HCT116 (cell line): ENCODE results near the gene SEMA4D. TPM values are rescaled to one million over a fixed set of nuclear protein-coding genes. Genes with fewer than 3 reads are reported as not detected.

Experiments used
- ATAC-seq: fragments of 200-7000 bp; cut with Tn5 transposase; 2 replicates; pipeline ENCODE4 v1.9.1; 2020; ENCODE audit warnings: mild to moderate bottlenecking, moderate library complexity
- BruUV-seq: library from RNA; stranded (reverse); fragments of 400-500 nt; replicated peaks from 2 replicates; lab custom pipeline; 2021; lab: Mats Ljungman, UMichigan
- CTCF ChIA-PET: fragments of 300-600 bp; sonication (Branson Sonifier 250); formaldehyde crosslinking; loops from one replicate; lab custom pipeline; 2021; ENCODE audit warnings: antibody characterized with exemption; lab: Charles Lee
- POLR2A ChIA-PET: fragments of 300-600, 350-600 bp; sonication (Branson Sonifier 250); formaldehyde crosslinking; loops from one replicate; lab custom pipeline; 2021; ENCODE audit warnings: antibody characterized with exemption; lab: Charles Lee
- RAD21 ChIA-PET, 2 experiments: fragments of 300-600 bp; sonication (Branson Sonifier 250); formaldehyde crosslinking; loops; one replicate each; lab custom pipeline; 2023; ENCODE audit warnings: low total read pairs in 2 of 2; ENCODE audit not compliant: uncharacterized antibody in 2 of 2, unreplicated experiment in 2 of 2, low non-redundant PET in 1 of 2; lab: Charles Lee
- DNase-seq: peaks from one replicate; pipeline ENCODE4 v3.0.0-alpha.2; 2010; ENCODE audit warnings: low read depth, low spot score
- H2AFZ ChIP-seq: fragments of 200-600 bp; shearing (Covaris generic), sonication (generic); 2 replicates; pipeline ENCODE4 v1.6.1; 2017; ENCODE audit warnings: low read depth, mixed run types, mixed read lengths, antibody characterized with exemption, low read length; ENCODE audit not compliant: poor library complexity, severe bottlenecking
- H3K27ac ChIP-seq: 2 replicates; pipeline ENCODE4 v1.5.1; 2012; ENCODE audit warnings: low read depth, low read length
- H3K27me3 ChIP-seq: fragments of 200-600 bp; sonication (generic); 2 replicates; pipeline ENCODE4 v1.6.1; 2016; ENCODE audit warnings: mixed run types, low read length, mixed read lengths; ENCODE audit not compliant: insufficient read depth
- H3K36me3 ChIP-seq, 2 experiments: fragments of 200-500 bp in 1 of 2; fragments of 200-600 bp in 1 of 2; sonication (Bioruptor generic) in 1 of 2; sonication (generic) in 1 of 2; 2 replicates each; pipeline versions ENCODE4 v1.5.1 to v1.6.1; 2014 to 2016; ENCODE audit warnings: low read length in 2 of 2, inconsistent platforms in 1 of 2, mixed read lengths in 1 of 2, mixed run types in 1 of 2; ENCODE audit not compliant: insufficient read depth in 2 of 2, control insufficient read depth in 1 of 2
- H3K4me1 ChIP-seq, 2 experiments: fragments of 200-600 bp in 1 of 2; sonication (generic) in 1 of 2; 2 replicates each; pipeline versions ENCODE4 v1.5.1 to v1.6.1; 2012 to 2017; ENCODE audit warnings: low read length in 2 of 2, inconsistent platforms in 1 of 2, mild to moderate bottlenecking in 1 of 2, mixed read lengths in 1 of 2, mixed run types in 1 of 2, moderate library complexity in 1 of 2; ENCODE audit not compliant: insufficient read depth in 2 of 2, control insufficient read depth in 1 of 2
- H3K4me2 ChIP-seq: fragments of 200-600 bp; sonication (generic); 2 replicates; pipeline ENCODE4 v1.6.1; 2017; ENCODE audit warnings: mixed run types, low read length, mixed read lengths
- H3K4me3 ChIP-seq, 2 experiments: fragments of 200-600 bp in 1 of 2; sonication (generic) in 1 of 2; replicated peaks in 1 of 2; 2 replicates each; pipeline ENCODE4 v1.5.1; 2011 to 2016; ENCODE audit warnings: low read length in 2 of 2, control low read depth in 1 of 2, low read depth in 1 of 2, mild to moderate bottlenecking in 1 of 2, mixed read lengths in 1 of 2, mixed run types in 1 of 2
- H3K79me2 ChIP-seq: fragments of 200-600 bp; sonication (generic); 2 replicates; pipeline ENCODE4 v1.6.1; 2017; ENCODE audit warnings: mild to moderate bottlenecking, mixed run types, low read length, moderate library complexity, mixed read lengths; ENCODE audit not compliant: insufficient read depth
- H3K9ac ChIP-seq: fragments of 200-600 bp; sonication (generic); 2 replicates; pipeline ENCODE4 v1.6.1; 2016; ENCODE audit warnings: low read length, mixed read lengths
- H3K9me2 ChIP-seq: fragments of 200-600 bp; sonication (generic), shearing (Covaris generic); 2 replicates; pipeline ENCODE4 v1.6.1; 2017; ENCODE audit warnings: mixed run types, mild to moderate bottlenecking, moderate library complexity; ENCODE audit not compliant: insufficient read depth
- H3K9me3 ChIP-seq, 2 experiments: fragments of 200-500 bp in 1 of 2; fragments of 200-600 bp in 1 of 2; sonication (Bioruptor generic) in 1 of 2; sonication (generic) in 1 of 2; 2 replicates each; pipeline ENCODE4 v1.6.1; 2014 to 2017; ENCODE audit warnings: low read length in 2 of 2, mixed read lengths in 2 of 2, inconsistent platforms in 1 of 2, low read depth in 1 of 2, mild to moderate bottlenecking in 1 of 2, mixed run types in 1 of 2, moderate library complexity in 1 of 2; ENCODE audit not compliant: control insufficient read depth in 1 of 2, insufficient read depth in 1 of 2
- H4K20me1 ChIP-seq: fragments of 200-600 bp; sonication (generic), shearing (Covaris generic); 2 replicates; pipeline ENCODE4 v1.6.1; 2017; ENCODE audit warnings: mixed run types, mild to moderate bottlenecking, moderate library complexity; ENCODE audit not compliant: insufficient read depth
- CBX3 ChIP-seq: IDR thresholded peaks from 2 replicates; pipeline ENCODE4 v1.6.1; 2012; ENCODE audit warnings: low read depth
- ELF1 ChIP-seq: IDR thresholded peaks from 2 replicates; pipeline ENCODE4 v1.6.1; 2012; ENCODE audit warnings: low read depth, borderline replicate concordance
- FOSL1 ChIP-seq: IDR thresholded peaks from 2 replicates; pipeline ENCODE4 v1.6.1; 2012; ENCODE audit warnings: low read depth
- JUND ChIP-seq: IDR thresholded peaks from 2 replicates; pipeline ENCODE4 v1.6.1; 2012
- MAX ChIP-seq: IDR thresholded peaks from 2 replicates; pipeline ENCODE4 v1.6.1; 2012
- RAD21 ChIP-seq: IDR thresholded peaks from 2 replicates; pipeline ENCODE4 v1.6.1; 2012; ENCODE audit warnings: low read depth, mild to moderate bottlenecking
- SIN3A ChIP-seq: IDR thresholded peaks from 2 replicates; pipeline ENCODE4 v1.6.1; 2012; ENCODE audit warnings: low read depth
- SP1 ChIP-seq: IDR thresholded peaks from 2 replicates; pipeline ENCODE4 v1.6.1; 2012; ENCODE audit warnings: low read depth
- ZFX ChIP-seq: fragments of 450-650 bp; IDR thresholded peaks from 2 replicates; pipeline ENCODE4 v1.6.1; 2017
- intact Hi-C: fragments of 100-400 bp; cut with micrococcal nuclease; formaldehyde crosslinking; loops from 2 replicates; pipeline ENCODE4 v1.10.0; 2022
- total RNA-seq: library from RNA; stranded (reverse); gene quantifications from one replicate; pipeline ENCODE4 v1.2.1, GENCODE V29; 2021; ENCODE audit not compliant: unreplicated experiment

The SEMA4D gene
- total RNA-seq, 1 experiment from 2014 or later, result 32.0 TPM

GRCh38 chr9:89358376-89358916, 139.5 kb downstream of the SEMA4D start:
- no TSS peak for BruUV-seq
- TF ChIP-seq ELF1, result no peak
- TF ChIP-seq CBX3, result no peak
- no peak for TF ChIP-seq JUND
- no peak for TF ChIP-seq ZFX
- TF ChIP-seq MAX, result no peak
- TF ChIP-seq RAD21, result no peak
- no peak for TF ChIP-seq SIN3A
- no peak for TF ChIP-seq SP1
- TF ChIP-seq FOSL1, result no peak
- TF ChIP-seq, all 23 proteins: peak for 0
- POLR2A ChIA-PET, result no interaction called here

GRCh38 chr9:89357331-89358197, 140.3 kb downstream of the SEMA4D start:
- Histone ChIP-seq H3K9me3 (no peaks in the 10 kb centered on the region), H3K9me2 (no peaks in the 10 kb centered on the region), H3K4me1 (no peaks in the 10 kb centered on the region)
- POLR2A ChIA-PET, result no interaction called here
- TF ChIP-seq ELF1 (no peak), FOSL1 (no peak)
- TF ChIP-seq, all 23 proteins: peak for 0
- no peak for ATAC-seq
- H3K27me3 ChIP-seq, result no peaks in the 10 kb centered on the region
- no peak for DNase-seq
- H2AFZ ChIP-seq, result no peak overlapping the region
- H3K4me3 ChIP-seq, result no peak overlapping the region
- H3K36me3 ChIP-seq, result peaks cover 30 to 37% of the 10 kb centered on the region in 2 experiments
- H4K20me1 ChIP-seq, result no peaks in the 10 kb centered on the region
- ChIA-PET CTCF (no interaction called here), RAD21 (no interaction called here)
- no peak overlapping the region for H3K9ac ChIP-seq
- intact Hi-C loops, result no loop called here
- H3K4me2 ChIP-seq, result no peak overlapping the region
- H3K79me2 ChIP-seq, result no peaks in the 10 kb centered on the region
- no peak overlapping the region for H3K27ac ChIP-seq
- no TSS peak for BruUV-seq

More at GRCh38 chr9:89358376-89358916, 139.5 kb downstream of the SEMA4D start:
- intact Hi-C loops, result no loop called here
- Histone ChIP-seq H3K36me3 (peaks cover 25 to 36% of the 10 kb centered on the region in 2 experiments), H4K20me1 (no peaks in the 10 kb centered on the region), H3K9me3 (no peaks in the 10 kb centered on the region), H3K79me2 (no peaks in the 10 kb centered on the region), H3K4me3 (no peak overlapping the region), H3K9ac (no peak overlapping the region), H3K9me2 (no peaks in the 10 kb centered on the region), H2AFZ (no peak overlapping the region), H3K27ac (no peak overlapping the region), H3K4me2 (no peak overlapping the region), H3K27me3 (no peaks in the 10 kb centered on the region), H3K4me1 (no peaks in the 10 kb centered on the region)
- ChIA-PET RAD21 (no interaction called here), CTCF (no interaction called here)
- ATAC-seq, result no peak
- no peak for DNase-seq
